HFF-Myc (cell line): ENCODE data around the gene PPP2R2B.

Source experiments
- DNase-seq: peaks from one replicate; pipeline ENCODE4 v3.0.0-alpha.2; 2011; ENCODE audit warnings: low read depth; ENCODE audit errors: extremely low read depth
- H3K4me3 ChIP-seq: replicated peaks from 2 replicates; pipeline ENCODE4 v1.5.1; 2011; ENCODE audit warnings: low read depth, mild to moderate bottlenecking, control low read depth, low read length
- CTCF ChIP-seq: IDR thresholded peaks from 2 replicates; pipeline ENCODE4 v1.5.1; 2012; ENCODE audit warnings: mild to moderate bottlenecking, low read depth, low read length, control low read depth; ENCODE audit errors: missing control alignments

The PPP2R2B gene

DNA sequence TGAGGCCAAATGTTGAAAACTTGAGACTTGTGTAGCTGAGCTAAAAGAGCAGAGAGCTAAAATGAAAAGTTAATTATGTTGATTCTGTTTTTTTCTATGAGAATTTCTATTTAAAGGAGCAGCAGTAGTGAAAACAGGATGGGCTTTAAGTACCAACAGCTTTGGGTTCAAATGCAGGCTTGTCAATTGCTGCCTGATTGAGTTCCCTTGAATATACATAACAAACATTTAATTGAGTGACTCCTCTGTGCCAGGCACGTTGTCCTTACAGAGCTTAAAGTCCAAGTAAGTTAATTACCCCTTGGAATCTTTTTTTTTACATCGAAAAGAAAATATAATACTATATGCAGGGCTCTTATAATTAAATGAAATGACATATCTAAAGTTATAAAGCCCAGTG, 38.5 kb downstream of the PPP2R2B start:
- TF ChIP-seq CTCF, result no peak
- H3K4me3 ChIP-seq, result no peak overlapping the region
- no peak for DNase-seq

DNA sequence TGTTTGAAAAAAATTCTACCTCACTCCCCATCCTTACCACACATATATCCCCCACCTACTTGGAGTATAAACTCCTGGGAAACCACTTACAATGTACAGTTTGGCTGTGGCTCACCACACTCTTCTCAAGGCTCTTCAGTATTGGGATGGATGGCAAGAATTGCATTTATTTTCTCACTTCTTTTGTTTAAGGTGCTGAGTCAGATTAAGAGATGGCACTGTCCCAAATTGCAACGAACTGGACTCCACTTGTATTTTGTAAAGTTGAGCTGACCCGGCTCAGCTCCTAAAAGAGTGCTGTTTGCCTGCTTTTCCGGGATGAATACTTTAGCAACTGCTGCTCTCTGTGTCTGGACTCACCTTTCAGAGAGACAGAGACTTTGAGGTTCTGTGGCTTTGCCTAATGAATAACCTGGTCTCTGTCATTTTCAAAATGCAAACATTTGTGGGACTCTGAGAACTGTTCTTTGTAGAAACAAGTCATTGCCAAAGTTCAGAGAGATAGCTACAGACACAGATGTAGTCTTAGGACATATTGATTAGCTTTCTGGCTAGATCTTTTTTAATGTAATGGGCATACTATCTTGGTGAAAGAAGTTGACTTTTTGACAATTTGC, 42.2 kb downstream of the PPP2R2B start:
- TF ChIP-seq CTCF, result no peak
- no peak for DNase-seq
- no peak overlapping the region for H3K4me3 ChIP-seq

GRCh38 chr5:146832985-146833732, 45.4 kb downstream of the PPP2R2B start:
- DNase-seq, result no peak
- H3K4me3 ChIP-seq, result no peak overlapping the region
- no peak for TF ChIP-seq CTCF

DNA sequence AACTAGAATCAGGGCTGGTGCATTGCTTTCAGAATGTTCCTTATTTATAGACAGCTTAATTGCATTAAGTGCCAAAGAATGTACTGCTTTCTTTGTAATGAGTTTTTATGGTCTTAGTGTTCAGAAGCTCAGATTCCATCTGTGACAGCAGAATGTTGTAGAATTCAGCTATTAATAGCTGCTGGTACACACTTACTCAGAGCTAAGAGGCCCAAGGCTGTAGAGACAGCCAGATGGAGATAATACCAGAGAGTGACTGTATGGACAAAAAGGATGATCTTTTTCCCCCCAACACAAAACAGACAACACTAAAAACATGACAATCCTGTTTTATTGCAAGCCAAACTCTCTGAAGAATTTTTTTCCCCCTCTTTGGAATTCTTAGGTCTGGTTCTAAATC, 50.2 kb downstream of the PPP2R2B start:
- no peak overlapping the region for H3K4me3 ChIP-seq
- TF ChIP-seq CTCF, result no peak
- no peak for DNase-seq

DNA sequence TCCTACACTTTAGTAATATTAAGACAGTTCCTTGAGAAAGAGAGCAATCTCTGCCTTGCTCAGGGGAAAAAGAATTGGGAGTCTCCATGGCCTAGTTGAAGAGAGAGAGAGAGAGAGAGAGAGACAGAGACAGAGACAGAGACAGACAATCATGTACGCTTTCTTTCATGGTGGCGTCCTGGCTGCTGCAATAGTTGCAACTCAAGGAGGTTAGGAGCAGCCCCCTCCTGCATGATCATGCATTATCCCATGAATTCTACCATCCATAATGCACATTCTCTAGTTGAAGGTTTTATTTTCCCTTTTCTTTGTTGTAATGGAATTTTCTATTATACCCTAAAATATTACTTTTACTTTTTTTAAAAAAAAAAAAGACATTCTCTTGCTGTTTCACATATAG, 50.7 kb downstream of the PPP2R2B start:
- no peak overlapping the region for H3K4me3 ChIP-seq
- TF ChIP-seq CTCF, result no peak
- DNase-seq, result no peak

GRCh38 chr5:146825033-146825432, 53.5 kb downstream of the PPP2R2B start:
- no peak for DNase-seq
- H3K4me3 ChIP-seq, result no peak overlapping the region
- no peak for TF ChIP-seq CTCF

DNA sequence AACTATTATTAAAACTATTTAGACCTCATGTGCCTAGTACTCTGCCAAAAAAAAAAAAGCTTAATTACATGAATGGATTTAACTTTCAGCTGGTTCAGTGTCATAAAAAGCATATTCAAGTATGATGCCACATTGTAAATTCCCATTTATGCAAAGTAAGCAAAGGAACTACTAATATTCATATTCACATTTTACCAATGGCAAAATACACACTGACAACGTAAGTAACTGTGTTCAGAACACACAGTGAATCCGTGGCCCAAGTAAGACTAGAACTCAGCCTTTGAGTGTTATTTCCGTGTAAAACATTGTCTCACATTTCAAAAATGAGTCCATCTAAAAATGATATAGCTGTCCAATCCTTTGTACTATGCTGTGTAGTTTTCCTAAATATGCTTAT, 56.8 kb downstream of the PPP2R2B start:
- no peak for TF ChIP-seq CTCF
- no peak overlapping the region for H3K4me3 ChIP-seq
- DNase-seq, result no peak
